Measurements from ENCODE around the gene ZNF652. TPM values are rescaled to one million over a fixed set of nuclear protein-coding genes. Genes with fewer than 3 reads are reported as not detected.

The ZNF652 gene
- total and polyA plus RNA-seq, 2 experiments from 2014 or later = 36.2 to 54.5 TPM

GRCh38 chr17:49259663-49260010 is 102.4 kb downstream of the ZNF652 start:
- no peaks in the 10 kb centered on the region for H3K79me2 ChIP-seq (replicated peaks; ENCODE audit: insufficient read depth)
- peak overlapping the region; percentile 92 for H3K4me2 ChIP-seq
- no peaks in the 10 kb centered on the region for H3K4me1 ChIP-seq (ENCODE audit: insufficient read depth)
- no peaks in the 10 kb centered on the region for H3K36me3 Mint-ChIP-seq (ENCODE audit: low read depth)
- no peaks in the 10 kb centered on the region for H3K9me2 ChIP-seq (ENCODE audit: insufficient read depth)
- peak overlapping the region; percentile 72 for H3K4me3 ChIP-seq
- H3K36me3 ChIP-seq (ENCODE audit: insufficient read depth) = no peaks in the 10 kb centered on the region
- H3K27ac Mint-ChIP-seq = no peak overlapping the region
- H3K4me1 Mint-ChIP-seq = peaks cover 5% of the 10 kb centered on the region
- H3K4me3 Mint-ChIP-seq = peak overlapping the region; percentile 78
- H2AFZ ChIP-seq = peak overlapping the region; percentile 98
- H3K27me3 ChIP-seq (ENCODE audit: insufficient read depth) = peaks cover 24% of the 10 kb centered on the region
- H3K9me3 Mint-ChIP-seq = no peaks in the 10 kb centered on the region
- ATAC-seq = peak; percentile 11; the same call in 2 of the 3 replicates
- no peak overlapping the region for H3K27ac ChIP-seq (ENCODE audit: low read depth)
- no peaks in the 10 kb centered on the region for H3F3A ChIP-seq (replicated peaks; ENCODE audit: low read depth)
- DNase-seq (ENCODE audit: low spot score) = no peak
- TF ChIP-seq, protein P1, sequence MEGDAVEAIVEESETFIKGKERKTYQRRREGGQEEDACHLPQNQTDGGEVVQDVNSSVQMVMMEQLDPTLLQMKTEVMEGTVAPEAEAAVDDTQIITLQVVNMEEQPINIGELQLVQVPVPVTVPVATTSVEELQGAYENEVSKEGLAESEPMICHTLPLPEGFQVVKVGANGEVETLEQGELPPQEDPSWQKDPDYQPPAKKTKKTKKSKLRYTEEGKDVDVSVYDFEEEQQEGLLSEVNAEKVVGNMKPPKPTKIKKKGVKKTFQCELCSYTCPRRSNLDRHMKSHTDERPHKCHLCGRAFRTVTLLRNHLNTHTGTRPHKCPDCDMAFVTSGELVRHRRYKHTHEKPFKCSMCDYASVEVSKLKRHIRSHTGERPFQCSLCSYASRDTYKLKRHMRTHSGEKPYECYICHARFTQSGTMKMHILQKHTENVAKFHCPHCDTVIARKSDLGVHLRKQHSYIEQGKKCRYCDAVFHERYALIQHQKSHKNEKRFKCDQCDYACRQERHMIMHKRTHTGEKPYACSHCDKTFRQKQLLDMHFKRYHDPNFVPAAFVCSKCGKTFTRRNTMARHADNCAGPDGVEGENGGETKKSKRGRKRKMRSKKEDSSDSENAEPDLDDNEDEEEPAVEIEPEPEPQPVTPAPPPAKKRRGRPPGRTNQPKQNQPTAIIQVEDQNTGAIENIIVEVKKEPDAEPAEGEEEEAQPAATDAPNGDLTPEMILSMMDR (conservative IDR thresholded peaks at IDR 0.05; ENCODE audit: low read depth in 2 of 2) = no peak
- H3K27me3 Mint-ChIP-seq (ENCODE audit: insufficient read depth, low read depth, poor library complexity) = peaks cover 31% of the 10 kb centered on the region
- no peaks in the 10 kb centered on the region for H4K20me1 ChIP-seq (replicated peaks; ENCODE audit: insufficient read depth)

GRCh38 chr17:49258394-49258793 is 103.7 kb downstream of the ZNF652 start:
- Mint-ChIP-seq H3K9me3 (no peaks in the 10 kb centered on the region; the same call in 2 of the 3 replicates), H3K4me1 (peaks cover 8% of the 10 kb centered on the region), H3K27me3 (ENCODE audit: insufficient read depth, low read depth, poor library complexity) (peaks cover 25% of the 10 kb centered on the region), H3K4me3 (no peak overlapping the region), H3K36me3 (ENCODE audit: low read depth) (no peaks in the 10 kb centered on the region), H3K27ac (no peak overlapping the region)
- H4K20me1 ChIP-seq (replicated peaks; ENCODE audit: insufficient read depth) = no peaks in the 10 kb centered on the region
- H3K4me2 ChIP-seq = no peak overlapping the region
- H3K4me3 ChIP-seq = no peak overlapping the region
- no peaks in the 10 kb centered on the region for H3K36me3 ChIP-seq (ENCODE audit: insufficient read depth)
- no peak for ATAC-seq
- H3F3A ChIP-seq (replicated peaks; ENCODE audit: low read depth) = no peaks in the 10 kb centered on the region
- no peak overlapping the region for H2AFZ ChIP-seq
- H3K27ac ChIP-seq (ENCODE audit: low read depth) = no peak overlapping the region
- no peaks in the 10 kb centered on the region for H3K79me2 ChIP-seq (replicated peaks; ENCODE audit: insufficient read depth)
- no peak for DNase-seq (ENCODE audit: low spot score)
- peaks cover 24% of the 10 kb centered on the region for H3K27me3 ChIP-seq (ENCODE audit: insufficient read depth)
- H3K4me1 ChIP-seq (ENCODE audit: insufficient read depth) = no peaks in the 10 kb centered on the region
- H3K9me2 ChIP-seq (ENCODE audit: insufficient read depth) = no peaks in the 10 kb centered on the region
- TF ChIP-seq ZNF114 (CRISPR knock-in tag; IDR thresholded peaks at IDR 0.05) (no peak), CREB1 (CRISPR knock-in tag; IDR thresholded peaks at IDR 0.05; ENCODE audit: low read depth) (no peak), ZNF331 (CRISPR knock-in tag; IDR thresholded peaks at IDR 0.05; ENCODE audit: low read depth) (no peak), EZH2 (IDR thresholded peaks at IDR 0.05; ENCODE audit: low read depth, unreplicated experiment) (no peak), NANOG (IDR thresholded peaks at IDR 0.05; ENCODE audit: borderline replicate concordance) (no peak), STAT1 (IDR thresholded peaks at IDR 0.05; ENCODE audit: unreplicated experiment) (no peak), JUNB (IDR thresholded peaks at IDR 0.05; ENCODE audit: unreplicated experiment) (no peak)
- TF ChIP-seq, protein P1 (conservative IDR thresholded peaks at IDR 0.05; ENCODE audit: low read depth in 2 of 2) = no peak
- TF ChIP-seq, protein P2, sequence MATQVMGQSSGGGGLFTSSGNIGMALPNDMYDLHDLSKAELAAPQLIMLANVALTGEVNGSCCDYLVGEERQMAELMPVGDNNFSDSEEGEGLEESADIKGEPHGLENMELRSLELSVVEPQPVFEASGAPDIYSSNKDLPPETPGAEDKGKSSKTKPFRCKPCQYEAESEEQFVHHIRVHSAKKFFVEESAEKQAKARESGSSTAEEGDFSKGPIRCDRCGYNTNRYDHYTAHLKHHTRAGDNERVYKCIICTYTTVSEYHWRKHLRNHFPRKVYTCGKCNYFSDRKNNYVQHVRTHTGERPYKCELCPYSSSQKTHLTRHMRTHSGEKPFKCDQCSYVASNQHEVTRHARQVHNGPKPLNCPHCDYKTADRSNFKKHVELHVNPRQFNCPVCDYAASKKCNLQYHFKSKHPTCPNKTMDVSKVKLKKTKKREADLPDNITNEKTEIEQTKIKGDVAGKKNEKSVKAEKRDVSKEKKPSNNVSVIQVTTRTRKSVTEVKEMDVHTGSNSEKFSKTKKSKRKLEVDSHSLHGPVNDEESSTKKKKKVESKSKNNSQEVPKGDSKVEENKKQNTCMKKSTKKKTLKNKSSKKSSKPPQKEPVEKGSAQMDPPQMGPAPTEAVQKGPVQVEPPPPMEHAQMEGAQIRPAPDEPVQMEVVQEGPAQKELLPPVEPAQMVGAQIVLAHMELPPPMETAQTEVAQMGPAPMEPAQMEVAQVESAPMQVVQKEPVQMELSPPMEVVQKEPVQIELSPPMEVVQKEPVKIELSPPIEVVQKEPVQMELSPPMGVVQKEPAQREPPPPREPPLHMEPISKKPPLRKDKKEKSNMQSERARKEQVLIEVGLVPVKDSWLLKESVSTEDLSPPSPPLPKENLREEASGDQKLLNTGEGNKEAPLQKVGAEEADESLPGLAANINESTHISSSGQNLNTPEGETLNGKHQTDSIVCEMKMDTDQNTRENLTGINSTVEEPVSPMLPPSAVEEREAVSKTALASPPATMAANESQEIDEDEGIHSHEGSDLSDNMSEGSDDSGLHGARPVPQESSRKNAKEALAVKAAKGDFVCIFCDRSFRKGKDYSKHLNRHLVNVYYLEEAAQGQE (IDR thresholded peaks at IDR 0.05; ENCODE audit: unreplicated experiment) = no peak
- TF ChIP-seq, protein P3, sequence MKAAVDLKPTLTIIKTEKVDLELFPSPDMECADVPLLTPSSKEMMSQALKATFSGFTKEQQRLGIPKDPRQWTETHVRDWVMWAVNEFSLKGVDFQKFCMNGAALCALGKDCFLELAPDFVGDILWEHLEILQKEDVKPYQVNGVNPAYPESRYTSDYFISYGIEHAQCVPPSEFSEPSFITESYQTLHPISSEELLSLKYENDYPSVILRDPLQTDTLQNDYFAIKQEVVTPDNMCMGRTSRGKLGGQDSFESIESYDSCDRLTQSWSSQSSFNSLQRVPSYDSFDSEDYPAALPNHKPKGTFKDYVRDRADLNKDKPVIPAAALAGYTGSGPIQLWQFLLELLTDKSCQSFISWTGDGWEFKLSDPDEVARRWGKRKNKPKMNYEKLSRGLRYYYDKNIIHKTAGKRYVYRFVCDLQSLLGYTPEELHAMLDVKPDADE (IDR thresholded peaks at IDR 0.05) = no peak

All from GM23338 (cell line).